ENCODE measurements around the gene SLC6A13.

Gene SLC6A13

GRCh38 chr12:210277-211141 is 52.1 kb downstream of the SLC6A13 start:
- TF ChIP-seq ARNTL (CRISPR knock-in tag; IDR thresholded peaks at IDR 0.05; ENCODE audit: borderline replicate concordance, low read depth): no peak
- TF ChIP-seq ZNF70 (CRISPR knock-in tag; IDR thresholded peaks at IDR 0.05): no peak
- TF ChIP-seq ZFP3 (CRISPR knock-in tag; IDR thresholded peaks at IDR 0.05): no peak
- TF ChIP-seq TOX (CRISPR knock-in tag; IDR thresholded peaks at IDR 0.05; ENCODE audit: borderline replicate concordance): no peak
- no peak for TF ChIP-seq TSHZ2 (CRISPR knock-in tag; IDR thresholded peaks at IDR 0.05)
- no peak for TF ChIP-seq ISL1 (CRISPR knock-in tag; IDR thresholded peaks at IDR 0.05)
- no peak for TF ChIP-seq BACH2 (CRISPR knock-in tag; IDR thresholded peaks at IDR 0.05; ENCODE audit: borderline replicate concordance)
- TF ChIP-seq ESRRG (CRISPR knock-in tag; IDR thresholded peaks at IDR 0.05): no peak
- no peak for TF ChIP-seq OSR1 (CRISPR knock-in tag; IDR thresholded peaks at IDR 0.05)
- TF ChIP-seq CSRNP3 (CRISPR knock-in tag; IDR thresholded peaks at IDR 0.05): no peak
- no peak for TF ChIP-seq GLIS3 (CRISPR knock-in tag; IDR thresholded peaks at IDR 0.05)
- no peak for TF ChIP-seq PATZ1 (CRISPR knock-in tag; IDR thresholded peaks at IDR 0.05; ENCODE audit: borderline replicate concordance)
- no peak for TF ChIP-seq POU6F1 (CRISPR knock-in tag; IDR thresholded peaks at IDR 0.05; ENCODE audit: borderline replicate concordance, low read depth)
- TF ChIP-seq CSDC2 (CRISPR knock-in tag; IDR thresholded peaks at IDR 0.05): no peak
- ATAC-seq: no peak

GRCh38 chr12:209851-210250 is 52.8 kb downstream of the SLC6A13 start:
- ATAC-seq: no peak
- no peak for TF ChIP-seq ZNF8 (CRISPR knock-in tag; IDR thresholded peaks at IDR 0.05)
- TF ChIP-seq ZC3H10 (CRISPR knock-in tag; IDR thresholded peaks at IDR 0.05): no peak
- no peak for TF ChIP-seq PATZ1 (CRISPR knock-in tag; IDR thresholded peaks at IDR 0.05; ENCODE audit: borderline replicate concordance)
- no peak for TF ChIP-seq ZFP30 (CRISPR knock-in tag; IDR thresholded peaks at IDR 0.05)
- TF ChIP-seq SNAI2 (CRISPR knock-in tag; IDR thresholded peaks at IDR 0.05): no peak
- no peak for TF ChIP-seq ISL1 (CRISPR knock-in tag; IDR thresholded peaks at IDR 0.05)
- no peak for TF ChIP-seq CSDC2 (CRISPR knock-in tag; IDR thresholded peaks at IDR 0.05)
- TF ChIP-seq POU6F1 (CRISPR knock-in tag; IDR thresholded peaks at IDR 0.05; ENCODE audit: borderline replicate concordance, low read depth): no peak
- no peak for TF ChIP-seq ZFP3 (CRISPR knock-in tag; IDR thresholded peaks at IDR 0.05)
- TF ChIP-seq ARNTL (CRISPR knock-in tag; IDR thresholded peaks at IDR 0.05; ENCODE audit: borderline replicate concordance, low read depth): no peak
- no peak for TF ChIP-seq CSRNP3 (CRISPR knock-in tag; IDR thresholded peaks at IDR 0.05)
- TF ChIP-seq TSHZ2 (CRISPR knock-in tag; IDR thresholded peaks at IDR 0.05): no peak
- TF ChIP-seq ZNF565 (CRISPR knock-in tag; conservative IDR thresholded peaks at IDR 0.05; ENCODE audit: low read depth): no peak
- no peak for TF ChIP-seq BACH2 (CRISPR knock-in tag; IDR thresholded peaks at IDR 0.05; ENCODE audit: borderline replicate concordance)
- no peak for TF ChIP-seq ZNF70 (CRISPR knock-in tag; IDR thresholded peaks at IDR 0.05)
- no peak for TF ChIP-seq PPARA (CRISPR knock-in tag; IDR thresholded peaks at IDR 0.05; ENCODE audit: borderline replicate concordance)
- no peak for TF ChIP-seq ESRRG (CRISPR knock-in tag; IDR thresholded peaks at IDR 0.05)

All from SK-N-SH treated with all-trans-retinoic acid at 6 μM for 48 hours (cell line).